22Rv1 (cell line): ENCODE data around the gene TRAPPC6A.
A peak's percentile ranks its signal among the peaks of the same experiment; 100 is the strongest.

Source experiments
- H3K27ac ChIP-seq: fragments of 450-650 bp; 2 replicates; pipeline ENCODE4 v1.5.1; 2017
- ZFX ChIP-seq: fragments of 450-650 bp; IDR thresholded peaks from 2 replicates; pipeline ENCODE4 v1.6.1; 2017; ENCODE audit warnings: antibody characterized with exemption, borderline replicate concordance
- TF ChIP-seq, protein P1 (sequence below): fragments of 450-650 bp; IDR thresholded peaks from 2 replicates; pipeline ENCODE4 v1.5.1; 2017; ENCODE audit warnings: mild to moderate bottlenecking

The TRAPPC6A gene

GRCh38 chr19:45184115-45184514 is 6.1 kb upstream of the TRAPPC6A start:
- H3K27ac ChIP-seq, result no peak overlapping the region
- TF ChIP-seq ZFX, result no peak
- TF ChIP-seq, protein P1, sequence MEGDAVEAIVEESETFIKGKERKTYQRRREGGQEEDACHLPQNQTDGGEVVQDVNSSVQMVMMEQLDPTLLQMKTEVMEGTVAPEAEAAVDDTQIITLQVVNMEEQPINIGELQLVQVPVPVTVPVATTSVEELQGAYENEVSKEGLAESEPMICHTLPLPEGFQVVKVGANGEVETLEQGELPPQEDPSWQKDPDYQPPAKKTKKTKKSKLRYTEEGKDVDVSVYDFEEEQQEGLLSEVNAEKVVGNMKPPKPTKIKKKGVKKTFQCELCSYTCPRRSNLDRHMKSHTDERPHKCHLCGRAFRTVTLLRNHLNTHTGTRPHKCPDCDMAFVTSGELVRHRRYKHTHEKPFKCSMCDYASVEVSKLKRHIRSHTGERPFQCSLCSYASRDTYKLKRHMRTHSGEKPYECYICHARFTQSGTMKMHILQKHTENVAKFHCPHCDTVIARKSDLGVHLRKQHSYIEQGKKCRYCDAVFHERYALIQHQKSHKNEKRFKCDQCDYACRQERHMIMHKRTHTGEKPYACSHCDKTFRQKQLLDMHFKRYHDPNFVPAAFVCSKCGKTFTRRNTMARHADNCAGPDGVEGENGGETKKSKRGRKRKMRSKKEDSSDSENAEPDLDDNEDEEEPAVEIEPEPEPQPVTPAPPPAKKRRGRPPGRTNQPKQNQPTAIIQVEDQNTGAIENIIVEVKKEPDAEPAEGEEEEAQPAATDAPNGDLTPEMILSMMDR, result no peak

DNA sequence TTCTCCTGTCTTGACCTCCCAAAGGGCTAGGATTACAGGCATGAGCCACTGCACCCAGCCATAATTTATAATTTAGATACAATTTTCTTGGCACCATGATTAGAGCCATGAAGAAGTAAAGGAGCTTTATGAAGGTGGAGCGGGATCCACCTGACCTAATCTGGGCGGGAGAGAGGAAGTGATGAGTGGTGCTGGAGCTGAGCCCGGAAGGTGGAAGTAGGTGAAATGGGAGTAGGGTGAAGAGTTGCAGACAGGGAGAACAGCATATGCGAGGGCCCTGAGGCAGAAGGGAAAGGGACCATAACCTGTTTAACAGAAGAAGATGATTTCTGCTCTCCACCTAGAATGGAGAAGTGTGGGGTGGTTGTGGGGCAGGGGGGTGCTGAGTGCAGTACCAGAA is 4.7 kb upstream of the TRAPPC6A start:
- TF ChIP-seq, protein P1, result no peak
- TF ChIP-seq ZFX, result no peak
- H3K27ac ChIP-seq, result no peak overlapping the region

- H3K27ac ChIP-seq, result no peak overlapping the region
- TF ChIP-seq, protein P1, result no peak
- no peak for TF ChIP-seq ZFX
These were observed 2.9 kb upstream of the TRAPPC6A start for GRCh38 chr19:45180936-45181335.

DNA sequence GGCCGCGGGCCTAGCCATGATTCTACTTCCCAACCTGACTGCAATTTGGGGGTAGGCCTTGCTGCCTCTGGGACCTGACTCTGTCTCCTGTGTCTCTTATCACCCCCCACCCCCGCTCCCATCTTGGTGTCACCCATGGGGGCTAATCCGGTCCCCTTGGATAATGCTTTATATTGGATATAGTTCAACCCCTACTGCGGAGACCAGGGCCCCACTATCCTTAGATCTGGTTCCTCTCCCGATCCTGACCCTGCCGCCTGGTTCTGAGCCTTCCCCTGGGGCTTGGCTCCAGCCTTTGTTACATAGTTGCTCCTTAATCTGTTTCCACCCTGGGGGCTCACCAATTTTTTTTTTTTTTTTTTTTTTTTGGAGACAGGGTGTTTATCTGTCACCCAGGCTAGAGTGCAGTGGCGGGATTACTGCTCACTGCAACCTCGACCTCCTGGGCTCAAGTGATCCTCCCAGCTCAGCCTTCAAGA is 1.9 kb upstream of the TRAPPC6A start:
- no peak for TF ChIP-seq ZFX
- TF ChIP-seq, protein P1, result no peak
- peak overlapping the region; percentile 95 for H3K27ac ChIP-seq

- H3K27ac ChIP-seq, result peak overlapping the region; percentile 95
- TF ChIP-seq ZFX, result no peak
- TF ChIP-seq, protein P1, result 0 out of 2 replicates have a peak, but pooled peaks have one; percentile 6
These were observed 1.2 kb upstream of the TRAPPC6A start for GRCh38 chr19:45179072-45179891.

- TF ChIP-seq ZFX, result no peak
- TF ChIP-seq, protein P1, result peak; percentile 50
- H3K27ac ChIP-seq, result peak within 1 kb of the TSS; percentile 95
These were observed 430 bp upstream of the TRAPPC6A start, which contains the start of gene BLOC1S3 for GRCh38 chr19:45178262-45179071. TSS of gene BLOC1S3 (plus strand) at chr19:45178784. CDS start at chr19:45179297, 513 bp downstream.
